Ascending aorta (tissue), 2 donors: ENCODE results near the gene FSTL5. TPM values are rescaled to one million over a fixed set of nuclear protein-coding genes. Genes with fewer than 3 reads are reported as not detected.

Experiments
- DNase-seq, 2 donors: peaks; one replicate each; pipeline ENCODE4 v3.0.0-alpha.2; 2019; ENCODE audit warnings: low spot score in 2 of 2
- H3K27ac ChIP-seq, 2 donors: fragments of 200-600 bp; sonication (generic); one replicate each; pipeline ENCODE4 v1.5.1; 2016 to 2017; ENCODE audit warnings: mild to moderate bottlenecking in 1 of 2
- H3K27me3 ChIP-seq: fragments of 200-600 bp; sonication (generic); one replicate; pipeline ENCODE4 v1.5.1; 2017
- H3K36me3 ChIP-seq, 2 donors: fragments of 200-600 bp; sonication (generic); one replicate each; pipeline ENCODE4 v1.5.1; 2016
- H3K4me1 ChIP-seq, 2 donors: fragments of 200-600 bp; sonication (generic); one replicate each; pipeline ENCODE4 v1.5.1; 2016 to 2017; ENCODE audit warnings: mild to moderate bottlenecking in 1 of 2
- H3K4me3 ChIP-seq, 2 donors: fragments of 200-600 bp; sonication (generic); one replicate each; pipeline ENCODE4 v1.5.1; 2016 to 2017; ENCODE audit warnings: mild to moderate bottlenecking in 1 of 2
- H3K9me3 ChIP-seq, 2 donors: fragments of 200-600 bp; sonication (generic); one replicate each; pipeline ENCODE4 v1.5.1; 2016
- intact Hi-C: fragments of 100-400 bp; cut with DNase I; formaldehyde crosslinking; loops from one replicate; pipeline ENCODE4 v1.15.1; 2023
- total RNA-seq: library from RNA; depleted of rRNA; stranded (reverse); fragments of >200 nt; gene quantifications from one replicate; pipeline ENCODE4 v1.1.0, GENCODE V29; 2016
- TF ChIP-seq, protein P1 (sequence below), 3 experiments: fragments of 200-600 bp in 2 of 3; fragments of 450-650 bp in 1 of 3; sonication (generic) in 2 of 3; IDR thresholded peaks; one replicate each; pipeline ENCODE4 v1.5.1; 2016 to 2019; ENCODE audit warnings: antibody characterized with exemption in 3 of 3, mild to moderate bottlenecking in 1 of 3, moderate library complexity in 1 of 3

The FSTL5 gene
- total RNA-seq, 1 donor from 2014 or later: not detected

DNA sequence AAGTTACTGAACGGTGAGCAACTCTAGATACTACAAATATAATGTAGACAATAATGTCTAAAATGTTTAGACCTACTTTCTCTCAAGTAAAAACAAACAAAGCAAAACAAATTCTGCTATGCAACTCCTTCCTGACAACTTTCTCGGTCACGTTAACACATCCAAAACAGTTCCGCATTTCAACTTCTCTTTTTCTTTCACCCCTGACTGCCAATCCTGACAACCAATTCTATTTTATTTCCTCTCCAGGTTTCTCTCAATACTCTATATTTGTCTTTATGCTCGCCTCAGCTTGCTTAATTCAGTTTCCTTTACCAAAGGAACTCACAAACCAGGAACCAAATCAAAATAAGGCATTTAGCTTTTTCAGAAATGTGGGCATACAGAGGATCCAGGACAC lies 513.0 kb downstream of the FSTL5 start:
- H3K4me1 ChIP-seq: no peaks in the 10 kb centered on the region
- H3K9me3 ChIP-seq: no peaks in the 10 kb centered on the region
- H3K27ac ChIP-seq: no peak overlapping the region
- DNase-seq: no peak
- no peaks in the 10 kb centered on the region for H3K27me3 ChIP-seq
- intact Hi-C loops: no loop called here
- TF ChIP-seq, protein P1, sequence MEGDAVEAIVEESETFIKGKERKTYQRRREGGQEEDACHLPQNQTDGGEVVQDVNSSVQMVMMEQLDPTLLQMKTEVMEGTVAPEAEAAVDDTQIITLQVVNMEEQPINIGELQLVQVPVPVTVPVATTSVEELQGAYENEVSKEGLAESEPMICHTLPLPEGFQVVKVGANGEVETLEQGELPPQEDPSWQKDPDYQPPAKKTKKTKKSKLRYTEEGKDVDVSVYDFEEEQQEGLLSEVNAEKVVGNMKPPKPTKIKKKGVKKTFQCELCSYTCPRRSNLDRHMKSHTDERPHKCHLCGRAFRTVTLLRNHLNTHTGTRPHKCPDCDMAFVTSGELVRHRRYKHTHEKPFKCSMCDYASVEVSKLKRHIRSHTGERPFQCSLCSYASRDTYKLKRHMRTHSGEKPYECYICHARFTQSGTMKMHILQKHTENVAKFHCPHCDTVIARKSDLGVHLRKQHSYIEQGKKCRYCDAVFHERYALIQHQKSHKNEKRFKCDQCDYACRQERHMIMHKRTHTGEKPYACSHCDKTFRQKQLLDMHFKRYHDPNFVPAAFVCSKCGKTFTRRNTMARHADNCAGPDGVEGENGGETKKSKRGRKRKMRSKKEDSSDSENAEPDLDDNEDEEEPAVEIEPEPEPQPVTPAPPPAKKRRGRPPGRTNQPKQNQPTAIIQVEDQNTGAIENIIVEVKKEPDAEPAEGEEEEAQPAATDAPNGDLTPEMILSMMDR (IDR thresholded peaks at IDR 0.05): no peak
- no peak overlapping the region for H3K4me3 ChIP-seq
- H3K36me3 ChIP-seq: no peaks in the 10 kb centered on the region

DNA sequence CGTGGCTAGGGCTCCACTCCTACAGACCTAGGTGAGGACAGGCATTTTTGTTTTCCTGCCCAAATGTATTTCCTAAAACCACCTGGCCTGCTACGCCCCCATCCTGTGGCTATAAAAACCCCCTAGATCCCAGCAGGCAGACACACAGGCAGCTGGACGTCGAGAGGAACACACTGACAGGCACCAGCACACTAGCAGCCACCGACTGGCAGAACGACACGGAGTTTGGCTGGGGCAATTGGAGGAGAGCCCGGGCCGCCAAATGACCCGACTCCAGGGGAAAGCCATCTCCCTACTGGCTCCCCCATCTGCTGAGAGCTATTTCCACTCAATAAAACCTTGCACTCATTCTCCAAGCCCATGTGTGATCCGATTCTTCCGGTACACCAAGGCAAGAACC lies 516.0 kb downstream of the FSTL5 start:
- no peak overlapping the region for H3K4me3 ChIP-seq

DNA sequence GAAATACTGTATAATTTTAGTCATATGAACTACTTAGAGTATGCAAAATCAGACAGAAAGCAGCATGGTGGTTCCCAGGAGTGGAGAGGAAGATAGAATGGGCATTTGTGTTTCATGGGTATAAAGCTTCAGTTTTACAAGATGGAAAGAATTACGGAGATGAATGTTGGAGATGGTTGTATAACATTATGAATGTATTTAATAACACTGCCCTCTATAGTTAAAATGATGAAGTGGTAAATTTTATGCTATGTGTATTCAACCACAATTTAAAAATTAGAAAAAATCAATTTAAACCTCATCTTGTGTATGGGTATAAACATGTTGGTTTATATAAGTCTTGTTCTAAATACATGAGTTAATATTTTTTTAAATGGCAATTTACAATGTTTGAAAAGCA lies 521.1 kb downstream of the FSTL5 start:
- Histone ChIP-seq H3K36me3 (no peaks in the 10 kb centered on the region), H3K9me3 (no peaks in the 10 kb centered on the region), H3K4me3 (no peak overlapping the region), H3K27me3 (no peaks in the 10 kb centered on the region), H3K27ac (no peak overlapping the region), H3K4me1 (no peaks in the 10 kb centered on the region)
- TF ChIP-seq, protein P1 (IDR thresholded peaks at IDR 0.05): no peak
- DNase-seq: no peak
- intact Hi-C loops: no loop called here

More for the DNA sequence above, 516.0 kb downstream of the FSTL5 start:
- no peak for DNase-seq
- TF ChIP-seq, protein P1 (IDR thresholded peaks at IDR 0.05): no peak
- Histone ChIP-seq H3K36me3 (no peaks in the 10 kb centered on the region), H3K27ac (no peak overlapping the region), H3K27me3 (no peaks in the 10 kb centered on the region), H3K4me1 (no peaks in the 10 kb centered on the region), H3K9me3 (no peaks in the 10 kb centered on the region)
- intact Hi-C loops: no loop called here

DNA sequence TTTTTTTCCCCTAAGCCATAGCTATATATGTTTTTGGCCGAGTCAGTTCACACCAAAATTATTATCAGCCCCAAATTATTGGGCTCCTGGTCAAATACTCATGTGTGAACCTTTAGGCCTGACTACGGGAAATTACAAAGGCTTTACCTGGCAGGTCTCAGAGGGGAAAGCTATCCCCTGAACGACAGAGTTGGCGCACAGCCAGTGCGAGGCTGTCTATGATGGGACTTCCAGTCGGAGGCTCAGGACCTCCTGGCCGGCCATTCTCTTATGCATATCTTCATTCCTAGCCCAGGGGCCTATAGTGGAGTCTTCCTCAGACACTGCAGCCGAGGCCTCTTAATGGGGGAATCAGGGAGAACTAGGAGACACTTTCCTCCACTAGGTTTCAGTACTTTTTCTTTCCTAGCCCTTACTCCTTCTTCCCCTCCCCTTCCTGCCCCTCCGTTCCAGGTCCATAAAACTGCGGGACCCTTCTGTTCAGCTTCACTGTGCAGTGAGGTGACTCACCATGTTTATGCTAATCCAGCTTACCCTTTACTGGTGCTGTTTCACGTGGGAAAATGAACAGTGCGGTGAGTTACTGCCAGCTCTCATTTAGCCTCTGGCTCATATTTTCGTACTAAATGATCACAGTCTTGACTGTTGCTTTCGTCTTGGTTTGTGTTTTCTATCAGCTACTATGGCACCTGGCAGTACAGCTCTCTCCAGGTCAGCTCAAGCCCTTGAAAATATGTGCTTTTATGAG lies 533.9 kb downstream of the FSTL5 start:
- intact Hi-C loops: no loop called here
- no peak overlapping the region for H3K27ac ChIP-seq
- no peak overlapping the region for H3K4me3 ChIP-seq
- no peaks in the 10 kb centered on the region for H3K4me1 ChIP-seq
- H3K36me3 ChIP-seq: no peaks in the 10 kb centered on the region
- no peak for DNase-seq
- no peaks in the 10 kb centered on the region for H3K27me3 ChIP-seq
- TF ChIP-seq, protein P1 (IDR thresholded peaks at IDR 0.05): no peak
- H3K9me3 ChIP-seq: no peaks in the 10 kb centered on the region

DNA sequence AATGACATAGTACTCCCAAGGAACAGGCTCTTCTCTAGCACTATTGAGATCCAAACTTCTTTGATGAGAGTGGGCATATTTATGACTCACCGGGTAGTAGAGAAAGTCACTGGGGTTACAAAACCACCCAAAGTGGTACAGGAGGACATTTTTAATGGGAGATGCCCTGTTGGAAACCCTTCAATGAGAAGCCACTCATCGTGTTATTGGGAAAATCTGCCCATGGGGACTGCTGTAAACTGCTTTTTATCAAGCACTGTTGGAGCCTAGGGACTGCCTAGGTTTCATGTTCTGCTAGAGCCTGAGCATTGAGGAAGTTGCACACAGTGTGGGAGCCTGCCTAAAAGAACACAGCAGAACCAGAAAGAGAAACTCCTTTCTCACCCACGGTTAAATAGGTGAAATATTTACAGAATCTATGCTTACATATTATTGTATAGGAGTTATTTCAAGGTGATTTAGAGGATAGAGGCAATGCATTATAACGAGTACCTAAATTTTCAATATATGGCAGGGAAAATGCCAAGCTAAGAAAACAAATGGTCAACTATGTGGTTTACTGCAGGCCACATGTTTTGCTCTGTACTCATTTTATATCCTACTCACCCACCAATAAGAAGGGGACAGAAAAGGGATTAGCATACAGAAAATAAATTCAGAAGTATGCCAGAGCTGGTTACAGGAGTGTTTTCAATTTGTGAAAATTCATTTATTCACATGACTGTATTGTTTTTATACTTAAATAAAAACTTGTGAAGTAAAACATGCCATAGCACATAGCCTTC lies 559.1 kb downstream of the FSTL5 start:
- Histone ChIP-seq H3K27me3 (no peaks in the 10 kb centered on the region), H3K4me1 (no peaks in the 10 kb centered on the region), H3K4me3 (no peak overlapping the region), H3K36me3 (no peaks in the 10 kb centered on the region), H3K27ac (no peak overlapping the region), H3K9me3 (no peaks in the 10 kb centered on the region)
- TF ChIP-seq, protein P1 (IDR thresholded peaks at IDR 0.05): no peak
- DNase-seq: no peak
- intact Hi-C loops: no loop called here
